Left lobe of liver (tissue), 2 donors: ENCODE data around the gene WNT3A. TPM values are rescaled to one million over a fixed set of nuclear protein-coding genes. Genes with fewer than 3 reads are reported as not detected.

Experiments
- ATAC-seq: fragments of 200-7000 bp; cut with Tn5 transposase; one replicate; pipeline ENCODE4 v1.9.1; 2020; ENCODE audit warnings: mild to moderate bottlenecking, moderate library complexity
- DNase-seq: peaks from one replicate; pipeline ENCODE4 v3.0.0-alpha.2; 2020; ENCODE audit warnings: low spot score
- total RNA-seq: library from RNA; stranded (reverse); gene quantifications from one replicate; pipeline ENCODE4 v1.2.1, GENCODE V29; 2021
- donor health status: DM: no; HTN: no; CAD: no; lungs with moderate emphysema.
- donor health status: DM: no; HTN: yes; CAD: no.

Gene WNT3A
- total RNA-seq, 1 donor from 2014 or later: not detected

GRCh38 chr1:228023294-228023639, 16.5 kb downstream of the WNT3A start:
- no peak for ATAC-seq
- DNase-seq: no peak

GRCh38 chr1:228029281-228029680, 22.5 kb downstream of the WNT3A start:
- ATAC-seq (no peak), DNase-seq (no peak)

GRCh38 chr1:228030451-228031201, 23.8 kb downstream of the WNT3A start:
- ATAC-seq: no peak

GRCh38 chr1:228031276-228031995, 24.6 kb downstream of the WNT3A start:
- no peak for DNase-seq
- ATAC-seq: no peak

More at GRCh38 chr1:228030451-228031201, 23.8 kb downstream of the WNT3A start:
- no peak for DNase-seq

GRCh38 chr1:228032041-228032440, 25.2 kb downstream of the WNT3A start:
- DNase-seq (no peak), ATAC-seq (no peak)

GRCh38 chr1:228033376-228033775, 26.6 kb downstream of the WNT3A start:
- no peak for DNase-seq
- no peak for ATAC-seq

- ATAC-seq (no peak), DNase-seq (peak; percentile 35)
Observed at GRCh38 chr1:228034954-228035837, 28.4 kb downstream of the WNT3A start.

- no peak for ATAC-seq
- no peak for DNase-seq
Observed at GRCh38 chr1:228035844-228036243, 29.0 kb downstream of the WNT3A start.

- ATAC-seq (no peak), DNase-seq (no peak)
Observed at GRCh38 chr1:228036701-228037231, 30.0 kb downstream of the WNT3A start.

- peak; percentile 31 for DNase-seq
- ATAC-seq: peak; percentile 31
Observed at GRCh38 chr1:228037401-228038386, 30.9 kb downstream of the WNT3A start.

GRCh38 chr1:228038387-228039005, 31.7 kb downstream of the WNT3A start:
- ATAC-seq: no peak
- DNase-seq: peak; percentile 24

GRCh38 chr1:228039006-228039903, 32.5 kb downstream of the WNT3A start:
- DNase-seq: peak; percentile 26
- no peak for ATAC-seq

GRCh38 chr1:228039986-228040385, 33.2 kb downstream of the WNT3A start:
- DNase-seq: peak; percentile 16
- no peak for ATAC-seq

GRCh38 chr1:228041316-228041715, 34.5 kb downstream of the WNT3A start:
- ATAC-seq: no peak

GRCh38 chr1:228042508-228042907, 35.7 kb downstream of the WNT3A start:
- ATAC-seq (no peak), DNase-seq (no peak)

More at GRCh38 chr1:228041316-228041715, 34.5 kb downstream of the WNT3A start:
- no peak for DNase-seq

GRCh38 chr1:228043281-228043848, 36.6 kb downstream of the WNT3A start:
- DNase-seq (peak; percentile 16), ATAC-seq (no peak)

GRCh38 chr1:228044961-228045360, 38.2 kb downstream of the WNT3A start:
- ATAC-seq (no peak), DNase-seq (no peak)

GRCh38 chr1:228045405-228045804, 38.6 kb downstream of the WNT3A start:
- no peak for DNase-seq

More at GRCh38 chr1:228045405-228045804, 38.6 kb downstream of the WNT3A start:
- ATAC-seq: no peak
